SU-DHL-6 (cell line): ENCODE data around the gene C4BPB.

ENCODE experiments used
- EZH2phosphoT487 ChIP-seq: fragments of 200-600 bp; sonication (generic), shearing (Covaris generic); conservative IDR thresholded peaks from 2 replicates; pipeline ENCODE4 v1.6.1; 2018; ENCODE audit warnings: mild to moderate bottlenecking, antibody characterized with exemption, low read length, moderate library complexity, mixed read lengths
- TF ChIP-seq, protein P1 (sequence below): fragments of 200-600 bp; sonication (generic); IDR thresholded peaks from one replicate; pipeline ENCODE4 v1.5.1; 2017; ENCODE audit warnings: antibody characterized with exemption, mild to moderate bottlenecking, low read length, moderate library complexity; ENCODE audit not compliant: insufficient read depth, poor library complexity, severe bottlenecking

- TF ChIP-seq, protein P1, sequence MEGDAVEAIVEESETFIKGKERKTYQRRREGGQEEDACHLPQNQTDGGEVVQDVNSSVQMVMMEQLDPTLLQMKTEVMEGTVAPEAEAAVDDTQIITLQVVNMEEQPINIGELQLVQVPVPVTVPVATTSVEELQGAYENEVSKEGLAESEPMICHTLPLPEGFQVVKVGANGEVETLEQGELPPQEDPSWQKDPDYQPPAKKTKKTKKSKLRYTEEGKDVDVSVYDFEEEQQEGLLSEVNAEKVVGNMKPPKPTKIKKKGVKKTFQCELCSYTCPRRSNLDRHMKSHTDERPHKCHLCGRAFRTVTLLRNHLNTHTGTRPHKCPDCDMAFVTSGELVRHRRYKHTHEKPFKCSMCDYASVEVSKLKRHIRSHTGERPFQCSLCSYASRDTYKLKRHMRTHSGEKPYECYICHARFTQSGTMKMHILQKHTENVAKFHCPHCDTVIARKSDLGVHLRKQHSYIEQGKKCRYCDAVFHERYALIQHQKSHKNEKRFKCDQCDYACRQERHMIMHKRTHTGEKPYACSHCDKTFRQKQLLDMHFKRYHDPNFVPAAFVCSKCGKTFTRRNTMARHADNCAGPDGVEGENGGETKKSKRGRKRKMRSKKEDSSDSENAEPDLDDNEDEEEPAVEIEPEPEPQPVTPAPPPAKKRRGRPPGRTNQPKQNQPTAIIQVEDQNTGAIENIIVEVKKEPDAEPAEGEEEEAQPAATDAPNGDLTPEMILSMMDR, result no peak
- TF ChIP-seq EZH2phosphoT487, result no peak
These were observed 17.8 kb upstream of the C4BPB start for GRCh38 chr1:207070811-207071210.
